Adrenal gland (tissue), 12 donors: ENCODE results near the gene STARD9. TPM values are rescaled to one million over a fixed set of nuclear protein-coding genes. Genes with fewer than 3 reads are reported as not detected.

Experiments
- DNase-seq, 7 donors: peaks; one replicate each; pipeline ENCODE4 v3.0.0-alpha.2; 2019 to 2020
- H3K27ac ChIP-seq, 5 donors: fragments of 200-600 bp; sonication (generic) in 4 of 5; 1 replicate in 3 of 5; 2 replicates in 2 of 5; pipeline versions ENCODE4 v1.5.1 to v1.8.0; 2016 to 2020; ENCODE audit warnings: mild to moderate bottlenecking in 1 of 5
- H3K27me3 ChIP-seq: fragments of 200-600 bp; 2 replicates; pipeline ENCODE4 v1.8.0; 2021
- H3K36me3 ChIP-seq, 2 donors: fragments of 200-600 bp; replicated peaks in 1 of 2; 1 replicate in 1 of 2; 2 replicates in 1 of 2; pipeline versions ENCODE4 v1.5.1 to v1.8.0; 2018 to 2022
- H3K4me1 ChIP-seq, 2 donors: fragments of 200-600 bp; replicated peaks in 1 of 2; 1 replicate in 1 of 2; 2 replicates in 1 of 2; pipeline versions ENCODE4 v1.5.1 to v1.8.0; 2018 to 2021
- H3K4me3 ChIP-seq, 4 donors: fragments of 200-600 bp; sonication (generic) in 3 of 4; one replicate each; pipeline ENCODE4 v1.5.1; 2016 to 2018
- H3K9me3 ChIP-seq, 3 donors: fragments of 200-600 bp; sonication (generic) in 1 of 3; replicated peaks in 1 of 3; 1 replicate in 2 of 3; 2 replicates in 1 of 3; pipeline versions ENCODE4 v1.5.1 to v1.8.0; 2016 to 2021
- POLR2A ChIP-seq, 2 donors: fragments of 450-650 bp; IDR thresholded peaks; one replicate each; pipeline ENCODE4 v1.6.1; 2017; ENCODE audit warnings: antibody characterized with exemption in 2 of 2, mild to moderate bottlenecking in 2 of 2, moderate library complexity in 1 of 2
- WGBS, 4 donors: extraction: QIAGEN DNeasy Blood & Tissue Kit in 2 of 4; methylation state at CpG; one replicate each; pipeline versions ENCODE4 v1.1.5 to v1.1.7; 2013 to 2017; 5-methylcytosine and 5-hydroxymethylcytosine counted together
- intact Hi-C, 2 donors: fragments of 100-400 bp; cut with DNase I; formaldehyde crosslinking; loops; one replicate each; pipeline versions ENCODE4 v1.14.1 to v1.15.0; 2022 to 2023
- polyA plus RNA-seq, 3 donors: library from polyadenylated mRNA; stranded (reverse); fragments of 200-250 nt in 2 of 3; fragments of 350-450 nt in 1 of 3; fragmentation: Illumina TruSeq in 1 of 3; extraction: RNeasy Lipid Tissue Mini Kit (QIAGEN cat#74804) in 1 of 3; gene quantifications; one replicate each; pipeline ENCODE4 v1.2.3, GENCODE V29; 2013 to 2014
- total RNA-seq, 9 donors: library from RNA; depleted of rRNA in 4 of 9; stranded (reverse); fragments of >200 nt in 4 of 9; fragments of 120-200 nt in 1 of 9; fragmentation: NEBNext Ultra II Directional in 1 of 9; extraction: Animal tissue kit (Norgen Biotek cat#: 25700) in 1 of 9; gene quantifications; one replicate each; pipeline versions ENCODE4 v1.1.0 to v1.2.4, GENCODE V29; 2013 to 2023
- TF ChIP-seq, protein P1 (sequence below), 6 experiments: fragments of 450-650 bp in 4 of 6; fragments of 200-600 bp in 2 of 6; sonication (generic) in 1 of 6; IDR thresholded peaks; 1 replicate in 5 of 6; 2 replicates in 1 of 6; pipeline versions ENCODE4 v1.5.1 to v1.8.0; 2016 to 2021; ENCODE audit warnings: antibody characterized with exemption in 6 of 6, mild to moderate bottlenecking in 2 of 6, moderate library complexity in 1 of 6
- donor health status: healthy with polysubstance abuse.
- donor health status: Bipolar disorder and iron deficiency.
- donor health status: DM: yes; HTN: yes; CAD: no.
- donor health status: DM: no; HTN: no; CAD: no.
- donor health status: DM: no; HTN: no; CAD: no.
- donor health status: DM: yes; HTN: yes; CAD: no.

Gene STARD9
- total and polyA plus RNA-seq, 12 donors = 0.71 to 8.7 (median 3.5) TPM

DNA sequence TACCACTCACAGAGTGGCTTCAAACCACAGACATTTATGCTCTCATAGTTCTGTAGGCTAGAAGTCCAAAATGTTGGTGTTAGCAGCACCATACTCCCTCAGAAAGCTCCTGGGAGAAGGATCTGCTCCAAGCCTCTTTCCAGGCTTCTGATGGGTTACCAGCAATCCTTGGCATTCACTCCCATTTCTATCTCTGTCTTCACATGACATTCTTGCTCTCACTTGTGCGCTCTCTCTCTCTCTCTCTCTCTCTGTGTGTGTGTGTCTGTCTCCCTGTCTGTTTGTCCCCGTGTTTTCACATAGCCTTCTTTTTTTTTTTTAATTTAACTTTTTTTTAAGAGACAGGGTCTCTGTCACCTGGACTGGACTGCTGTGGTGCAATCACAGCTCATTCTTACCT lies 135.3 kb downstream of the STARD9 start:
- H3K9me3 ChIP-seq = no peaks in the 10 kb centered on the region
- no peaks in the 10 kb centered on the region for H3K4me1 ChIP-seq
- H3K4me3 ChIP-seq = no peak overlapping the region
- intact Hi-C loops = no loop called here
- no peak overlapping the region for H3K27ac ChIP-seq
- TF ChIP-seq, protein P1, sequence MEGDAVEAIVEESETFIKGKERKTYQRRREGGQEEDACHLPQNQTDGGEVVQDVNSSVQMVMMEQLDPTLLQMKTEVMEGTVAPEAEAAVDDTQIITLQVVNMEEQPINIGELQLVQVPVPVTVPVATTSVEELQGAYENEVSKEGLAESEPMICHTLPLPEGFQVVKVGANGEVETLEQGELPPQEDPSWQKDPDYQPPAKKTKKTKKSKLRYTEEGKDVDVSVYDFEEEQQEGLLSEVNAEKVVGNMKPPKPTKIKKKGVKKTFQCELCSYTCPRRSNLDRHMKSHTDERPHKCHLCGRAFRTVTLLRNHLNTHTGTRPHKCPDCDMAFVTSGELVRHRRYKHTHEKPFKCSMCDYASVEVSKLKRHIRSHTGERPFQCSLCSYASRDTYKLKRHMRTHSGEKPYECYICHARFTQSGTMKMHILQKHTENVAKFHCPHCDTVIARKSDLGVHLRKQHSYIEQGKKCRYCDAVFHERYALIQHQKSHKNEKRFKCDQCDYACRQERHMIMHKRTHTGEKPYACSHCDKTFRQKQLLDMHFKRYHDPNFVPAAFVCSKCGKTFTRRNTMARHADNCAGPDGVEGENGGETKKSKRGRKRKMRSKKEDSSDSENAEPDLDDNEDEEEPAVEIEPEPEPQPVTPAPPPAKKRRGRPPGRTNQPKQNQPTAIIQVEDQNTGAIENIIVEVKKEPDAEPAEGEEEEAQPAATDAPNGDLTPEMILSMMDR (IDR thresholded peaks at IDR 0.05) = no peak
- no peak for TF ChIP-seq POLR2A (IDR thresholded peaks at IDR 0.05)
- no peaks in the 10 kb centered on the region for H3K27me3 ChIP-seq
- WGBS, 4 donors = 85 to 95% (median 91%) methylated on average over 2 of the region's 2 CpGs
- no peaks in the 10 kb centered on the region for H3K36me3 ChIP-seq
- DNase-seq = peak in 1 of 7 donors; percentile 21

DNA sequence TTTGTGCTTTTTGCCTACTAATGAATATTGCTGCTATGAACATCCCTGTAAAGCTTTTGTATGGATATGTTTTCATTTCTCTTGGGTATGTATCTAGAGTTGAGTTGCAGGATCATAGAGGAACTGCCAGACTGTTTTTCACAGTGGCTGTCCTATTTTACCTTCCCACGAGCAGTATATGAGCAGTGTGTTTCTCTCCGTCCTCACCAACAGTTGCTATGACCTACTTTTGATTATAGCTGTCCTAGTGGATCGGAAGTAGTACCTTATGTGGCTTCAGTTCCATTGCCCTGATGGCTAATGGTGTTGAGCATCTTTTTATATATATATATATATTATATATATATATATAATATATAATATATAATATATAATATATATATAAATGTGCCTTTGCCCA lies 136.3 kb downstream of the STARD9 start:
- Histone ChIP-seq H3K4me1 (no peaks in the 10 kb centered on the region), H3K36me3 (no peaks in the 10 kb centered on the region), H3K27me3 (no peaks in the 10 kb centered on the region), H3K4me3 (no peak overlapping the region), H3K27ac (no peak overlapping the region), H3K9me3 (no peaks in the 10 kb centered on the region)
- no peak for TF ChIP-seq POLR2A (IDR thresholded peaks at IDR 0.05)
- TF ChIP-seq, protein P1 (IDR thresholded peaks at IDR 0.05) = no peak
- intact Hi-C loops = no loop called here
- WGBS, 4 donors = 81 to 93% (median 90%) methylated on average over 3 of the region's 3 CpGs
- DNase-seq = no peak

DNA sequence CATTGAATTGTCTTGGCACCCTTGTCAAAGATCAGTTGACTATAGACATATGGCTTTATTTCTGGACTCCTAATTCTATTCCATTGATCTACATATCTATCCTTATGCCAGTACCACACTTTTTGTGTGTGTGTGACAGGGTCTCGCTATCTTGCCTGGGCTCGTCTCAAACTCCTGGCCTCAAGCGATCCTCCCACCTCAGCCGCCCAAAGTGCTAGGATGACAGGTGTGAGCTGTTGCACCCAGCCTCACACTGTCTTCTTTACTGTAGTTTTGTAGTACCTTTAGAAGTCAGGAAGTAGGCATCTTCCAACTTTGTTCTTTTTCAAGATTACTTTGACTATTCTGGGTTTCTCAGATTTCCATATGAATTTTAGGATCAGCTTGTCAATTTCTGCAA lies 137.2 kb downstream of the STARD9 start:
- no peaks in the 10 kb centered on the region for H3K9me3 ChIP-seq
- H3K36me3 ChIP-seq = no peaks in the 10 kb centered on the region
- peak in 1 of 7 donors; percentile 9 for DNase-seq
- no peak overlapping the region for H3K4me3 ChIP-seq
- TF ChIP-seq, protein P1 (IDR thresholded peaks at IDR 0.05) = no peak
- TF ChIP-seq POLR2A (IDR thresholded peaks at IDR 0.05) = no peak
- H3K27ac ChIP-seq = no peak overlapping the region
- H3K27me3 ChIP-seq = no peaks in the 10 kb centered on the region
- 95 to 100% (median 96%) methylated on average over 4 of the region's 4 CpGs for WGBS, 4 donors
- intact Hi-C loops = no loop called here
- H3K4me1 ChIP-seq = no peaks in the 10 kb centered on the region

DNA sequence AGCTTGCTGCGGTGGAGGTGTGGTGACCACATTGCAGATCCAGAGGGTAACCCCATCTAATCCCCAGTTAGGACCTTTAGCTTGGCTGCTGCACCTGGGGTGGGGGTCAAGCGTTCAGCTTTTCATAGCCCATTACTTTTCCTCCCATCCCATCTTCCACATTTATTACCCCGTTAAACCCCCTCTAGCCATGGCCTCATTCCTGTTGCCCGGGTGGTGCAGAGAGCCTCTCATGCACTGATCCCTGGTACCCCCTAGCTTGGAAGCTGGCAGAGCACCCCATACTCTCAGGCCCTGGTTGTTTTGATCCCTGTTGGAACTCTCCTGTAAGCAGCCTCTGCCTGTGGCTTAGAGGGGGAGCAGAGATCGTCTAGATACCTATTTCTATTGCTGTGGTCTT lies 140.7 kb downstream of the STARD9 start:
- H3K27ac ChIP-seq = no peak overlapping the region
- WGBS, 4 donors = 92 to 96% (median 93%) methylated on average over 5 of the region's 5 CpGs
- DNase-seq = peak in 1 of 7 donors; percentile 11
- H3K9me3 ChIP-seq = no peaks in the 10 kb centered on the region
- TF ChIP-seq, protein P1 (IDR thresholded peaks at IDR 0.05) = no peak
- no peak for TF ChIP-seq POLR2A (IDR thresholded peaks at IDR 0.05)
- H3K4me1 ChIP-seq = no peaks in the 10 kb centered on the region
- intact Hi-C loops = no loop called here
- H3K4me3 ChIP-seq = no peak overlapping the region
- peaks cover 0 to 12% of the 10 kb centered on the region in 2 donors for H3K36me3 ChIP-seq
- H3K27me3 ChIP-seq = no peaks in the 10 kb centered on the region
